H7 (cell line): Measurements from ENCODE around the gene RGS16. TPM values are rescaled to one million over a fixed set of nuclear protein-coding genes. Genes with fewer than 3 reads are reported as not detected.

Experiments
- DNase-seq: peaks from one replicate; pipeline ENCODE4 v3.0.0; 2012
- H3K27me3 ChIP-seq: 2 replicates; pipeline ENCODE4 v1.6.0; 2011; ENCODE audit warnings: mild to moderate bottlenecking, low read length; ENCODE audit not compliant: control insufficient read depth, insufficient read depth
- H3K36me3 ChIP-seq: replicated peaks from 2 replicates; pipeline ENCODE4 v1.5.1; 2011; ENCODE audit warnings: low read length; ENCODE audit not compliant: control insufficient read depth, insufficient read depth
- H3K4me3 ChIP-seq: 2 replicates; pipeline ENCODE4 v1.5.1; 2011; ENCODE audit warnings: low read depth, mild to moderate bottlenecking, control low read depth, low read length, moderate library complexity; ENCODE audit not compliant: insufficient read depth
- total RNA-seq: library from RNA; depleted of rRNA; stranded (reverse); fragments of >200 nt; shearing (Covaris generic); gene quantifications from 2 replicates; pipeline ENCODE4 v1.2.3, GENCODE V29; 2014

Gene RGS16
- total RNA-seq, 1 experiment from 2014 or later = 29.1 TPM

DNA sequence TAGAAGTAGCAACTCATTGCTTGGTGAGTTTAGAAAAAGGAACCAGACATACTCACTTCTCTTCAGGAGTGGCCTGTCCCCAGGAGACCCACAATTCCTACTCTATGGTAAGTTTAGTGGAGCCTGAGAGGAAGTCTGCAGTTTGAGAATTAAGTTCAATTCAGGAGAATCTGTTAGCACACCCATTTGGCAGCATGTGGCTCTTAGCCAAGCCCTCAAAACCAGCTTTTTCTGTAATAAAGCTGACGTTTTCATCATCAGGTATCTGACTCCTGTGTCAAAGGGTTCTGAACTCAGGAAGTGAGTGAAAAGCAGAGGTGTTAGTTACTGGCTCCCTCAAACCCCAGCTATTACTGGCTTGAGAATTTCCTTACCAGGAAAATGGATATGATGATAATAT lies 20.4 kb upstream of the RGS16 start:
- DNase-seq = no peak
- H3K27me3 ChIP-seq = no peaks in the 10 kb centered on the region

DNA sequence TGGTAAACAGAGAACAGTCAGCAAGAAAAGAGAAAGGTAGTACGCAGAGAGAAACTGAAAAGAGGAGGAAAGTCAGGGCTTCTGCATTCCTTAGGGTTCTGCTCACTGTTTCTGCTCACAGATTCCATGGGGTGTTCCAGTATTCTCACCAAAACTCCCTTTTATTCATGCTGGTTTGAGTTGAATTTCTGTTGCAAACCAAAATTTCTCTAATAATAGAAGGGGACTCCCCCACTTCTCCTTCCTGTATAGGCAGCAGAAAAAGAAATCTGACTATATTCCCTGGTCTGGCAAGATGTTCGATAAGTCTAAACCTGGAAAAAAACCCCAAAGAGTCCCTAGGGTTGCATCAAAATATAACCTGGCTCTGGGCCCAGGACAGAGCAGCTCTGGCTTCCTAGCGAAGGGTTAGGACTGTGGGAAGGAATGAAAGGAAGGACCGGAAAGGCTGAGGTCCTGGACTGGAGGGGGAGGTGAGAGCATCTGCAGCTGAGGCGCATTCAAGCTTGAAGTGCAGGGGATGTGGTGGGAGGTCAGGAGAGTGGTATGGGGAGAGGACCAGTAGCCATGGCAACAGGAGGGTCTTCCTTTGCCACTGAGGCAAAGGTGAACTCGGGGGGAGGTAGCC lies 18.8 kb upstream of the RGS16 start:
- no peaks in the 10 kb centered on the region for H3K27me3 ChIP-seq
- DNase-seq = no peak
- no peak overlapping the region for H3K4me3 ChIP-seq
- no peaks in the 10 kb centered on the region for H3K36me3 ChIP-seq

More for the DNA sequence above, 20.4 kb upstream of the RGS16 start:
- Histone ChIP-seq H3K4me3 (no peak overlapping the region), H3K36me3 (no peaks in the 10 kb centered on the region)

DNA sequence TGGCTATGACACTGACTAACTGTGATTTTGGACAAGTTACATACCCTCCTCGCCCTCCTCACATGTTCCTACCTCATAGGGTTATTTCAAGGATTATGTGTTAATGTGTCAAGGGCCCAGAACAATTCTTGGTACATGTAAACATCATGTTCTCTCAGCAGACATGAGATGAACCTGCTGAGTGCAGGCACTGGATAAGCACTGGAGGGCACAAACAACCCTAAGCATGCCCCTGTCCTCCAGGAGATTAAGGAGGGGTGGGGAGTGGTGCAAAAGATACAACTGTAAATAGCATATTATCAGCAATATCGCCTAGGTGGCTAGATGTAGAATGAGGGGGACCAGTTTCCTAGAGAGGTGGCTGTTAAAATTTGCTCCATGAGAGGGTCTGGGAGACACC lies 17.7 kb upstream of the RGS16 start:
- no peaks in the 10 kb centered on the region for H3K36me3 ChIP-seq
- H3K4me3 ChIP-seq = no peak overlapping the region
- peaks cover 3% of the 10 kb centered on the region for H3K27me3 ChIP-seq
- no peak for DNase-seq

DNA sequence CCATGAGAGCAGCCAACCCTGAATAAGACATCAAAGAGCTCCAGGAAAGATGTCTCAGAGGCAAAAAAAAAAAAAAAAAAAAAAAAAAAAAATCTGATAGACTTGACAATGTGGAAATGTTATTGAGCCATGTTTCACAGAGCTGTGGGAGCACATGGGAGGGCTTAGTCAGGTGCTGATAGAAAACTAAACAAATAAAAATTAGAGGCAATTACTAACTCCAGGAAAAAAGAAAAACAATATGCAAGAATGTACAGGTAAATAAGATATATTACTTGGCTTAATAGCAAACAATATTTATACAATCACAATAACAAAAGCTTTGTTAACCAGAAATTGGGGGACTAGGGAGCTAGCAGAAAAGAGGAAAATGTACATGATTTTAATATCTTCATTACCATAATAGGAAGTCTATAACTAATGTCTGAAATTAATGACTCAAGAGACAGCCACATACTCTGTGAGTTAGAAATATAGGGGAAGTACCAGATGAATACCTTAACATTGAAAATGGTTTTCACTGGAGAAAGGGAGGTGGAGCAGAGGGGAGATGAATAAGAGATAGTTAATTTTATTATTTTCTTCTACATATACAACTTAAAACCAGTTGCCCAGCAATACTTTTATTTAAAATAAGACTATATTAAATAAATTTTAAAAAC lies 16.9 kb upstream of the RGS16 start:
- Histone ChIP-seq H3K36me3 (no peaks in the 10 kb centered on the region), H3K4me3 (no peak overlapping the region), H3K27me3 (peaks cover 3% of the 10 kb centered on the region)
- DNase-seq = no peak

DNA sequence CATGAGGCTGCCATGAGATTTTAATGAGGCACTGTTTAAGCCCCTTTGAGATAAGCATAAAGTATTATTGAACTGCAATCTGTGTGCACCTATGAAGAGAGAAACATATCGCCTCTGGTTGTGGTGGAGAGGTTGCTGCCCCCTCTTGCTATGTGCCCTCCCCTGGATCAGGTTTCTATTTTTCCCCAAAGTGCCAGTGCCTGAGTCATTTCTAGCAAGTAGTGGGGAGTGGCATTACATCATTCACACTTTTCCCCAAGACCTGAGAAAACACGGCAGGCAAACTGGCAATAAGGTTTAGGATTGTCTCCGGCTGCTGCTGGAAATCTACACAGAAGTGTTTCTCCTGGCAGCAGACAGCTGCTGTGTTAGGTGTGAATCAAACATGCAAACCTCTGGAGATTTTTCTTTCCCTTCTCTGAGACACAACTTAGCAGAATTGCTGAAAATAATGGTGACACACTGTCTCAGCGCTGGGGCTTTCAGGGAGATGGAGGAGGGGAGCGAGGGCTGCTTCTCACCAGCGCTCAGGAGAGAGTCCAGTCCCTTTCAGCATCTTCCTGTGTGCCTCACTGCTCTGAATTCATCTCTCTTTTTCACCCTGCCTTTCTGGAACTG lies 13.7 kb upstream of the RGS16 start:
- DNase-seq = peak; percentile 7
- Histone ChIP-seq H3K36me3 (no peaks in the 10 kb centered on the region), H3K27me3 (peaks cover 16% of the 10 kb centered on the region), H3K4me3 (no peak overlapping the region)

DNA sequence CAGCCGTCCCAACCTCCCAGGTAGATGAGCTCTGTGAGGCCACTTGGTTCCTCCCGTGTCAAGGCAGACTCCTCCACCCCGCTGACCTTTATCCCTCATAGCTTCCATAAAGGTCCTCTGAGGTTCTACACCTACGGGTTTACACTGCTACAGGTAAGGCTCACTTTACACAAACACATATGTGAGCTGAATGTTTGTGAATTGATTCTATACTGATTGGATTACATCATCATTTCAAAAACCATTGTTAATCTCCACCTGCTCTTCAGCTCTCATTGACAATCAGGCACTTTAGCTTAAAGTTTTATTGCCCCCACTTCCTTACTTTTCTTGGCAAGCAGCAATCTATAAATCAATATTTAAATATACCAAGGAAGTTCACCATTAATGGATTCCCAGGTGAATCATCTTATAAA lies 12.8 kb upstream of the RGS16 start:
- H3K4me3 ChIP-seq = no peak overlapping the region
- DNase-seq = no peak
- no peaks in the 10 kb centered on the region for H3K36me3 ChIP-seq
- peaks cover 21% of the 10 kb centered on the region for H3K27me3 ChIP-seq

DNA sequence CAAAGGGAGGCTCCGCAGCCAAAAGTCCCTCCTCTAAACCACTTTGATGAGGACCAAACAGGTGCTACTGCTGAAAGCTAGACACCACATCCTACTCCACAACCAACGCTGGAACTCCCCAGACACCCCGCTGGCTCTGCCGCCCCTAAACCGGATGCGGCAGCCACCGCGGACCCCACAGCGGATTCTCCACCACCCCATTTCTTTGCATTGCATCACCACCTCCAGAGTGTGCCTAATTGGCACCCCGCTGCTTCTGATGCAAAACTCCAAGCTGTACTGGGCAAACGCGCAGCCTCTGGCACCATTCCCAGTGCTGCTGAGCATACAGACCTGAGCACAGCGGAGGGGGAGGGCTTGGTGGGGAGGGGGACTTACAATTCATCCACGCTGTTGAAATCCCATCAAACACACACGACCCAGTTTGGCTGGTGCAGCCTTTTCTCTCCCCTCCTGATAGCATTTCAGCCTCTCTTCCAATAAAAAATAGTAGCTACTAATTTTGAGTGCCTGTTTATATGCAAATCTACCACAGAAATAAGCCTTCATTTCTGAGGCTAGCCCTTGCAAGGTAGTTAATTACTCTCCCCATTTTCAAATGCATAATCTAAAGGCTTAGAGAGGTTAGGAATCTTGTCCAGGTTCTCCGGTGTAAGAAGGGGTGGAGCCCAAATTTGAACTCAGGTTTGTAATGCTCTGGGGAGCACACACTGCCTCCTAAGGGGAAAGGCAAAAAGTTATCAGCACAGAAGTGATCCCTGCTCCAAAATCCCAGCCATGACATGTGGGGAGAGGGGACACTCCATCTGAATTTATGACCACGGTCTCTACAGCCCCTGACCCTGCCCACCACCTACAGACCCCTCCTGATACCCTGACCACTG lies 12.2 kb upstream of the RGS16 start:
- Histone ChIP-seq H3K4me3 (peak overlapping the region; percentile 14; the same call in 1 of the 2 replicates), H3K36me3 (no peaks in the 10 kb centered on the region), H3K27me3 (peaks cover 22% of the 10 kb centered on the region)
- DNase-seq = peak; percentile 71

DNA sequence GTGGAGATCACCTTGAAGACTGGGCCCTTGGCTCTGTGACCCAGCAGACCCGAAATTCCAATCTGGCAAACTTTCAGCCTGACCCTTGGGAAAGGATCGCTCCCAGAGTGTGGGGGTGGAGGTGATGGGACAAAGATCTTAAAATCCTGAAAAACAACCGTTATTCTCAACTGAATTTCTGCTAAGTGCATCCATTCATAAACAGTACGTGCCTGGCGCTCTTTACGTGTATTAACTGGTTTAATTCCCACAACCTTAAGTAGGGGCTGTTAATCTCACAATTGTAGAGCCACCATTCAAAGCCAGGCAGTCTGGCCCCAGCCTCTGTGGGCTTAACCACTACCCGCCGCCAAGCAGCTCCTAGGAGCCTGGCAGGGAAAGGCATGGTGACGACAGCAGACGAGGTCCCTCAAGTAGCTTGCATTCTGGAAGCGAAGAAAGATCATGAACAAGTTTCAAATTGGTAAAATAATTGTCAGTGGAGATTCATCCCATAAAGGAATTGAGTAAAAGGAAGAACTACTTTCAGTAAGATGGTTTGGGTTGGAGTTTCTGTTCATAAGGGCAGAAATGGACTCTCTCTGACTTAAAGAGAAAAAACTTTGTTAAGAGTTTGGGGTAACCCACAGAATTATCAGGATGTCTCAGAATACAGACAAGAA lies 11.4 kb upstream of the RGS16 start:
- no peaks in the 10 kb centered on the region for H3K36me3 ChIP-seq
- H3K27me3 ChIP-seq = peaks cover 29% of the 10 kb centered on the region
- H3K4me3 ChIP-seq = peak overlapping the region; percentile 53
- DNase-seq = peak; percentile 68

DNA sequence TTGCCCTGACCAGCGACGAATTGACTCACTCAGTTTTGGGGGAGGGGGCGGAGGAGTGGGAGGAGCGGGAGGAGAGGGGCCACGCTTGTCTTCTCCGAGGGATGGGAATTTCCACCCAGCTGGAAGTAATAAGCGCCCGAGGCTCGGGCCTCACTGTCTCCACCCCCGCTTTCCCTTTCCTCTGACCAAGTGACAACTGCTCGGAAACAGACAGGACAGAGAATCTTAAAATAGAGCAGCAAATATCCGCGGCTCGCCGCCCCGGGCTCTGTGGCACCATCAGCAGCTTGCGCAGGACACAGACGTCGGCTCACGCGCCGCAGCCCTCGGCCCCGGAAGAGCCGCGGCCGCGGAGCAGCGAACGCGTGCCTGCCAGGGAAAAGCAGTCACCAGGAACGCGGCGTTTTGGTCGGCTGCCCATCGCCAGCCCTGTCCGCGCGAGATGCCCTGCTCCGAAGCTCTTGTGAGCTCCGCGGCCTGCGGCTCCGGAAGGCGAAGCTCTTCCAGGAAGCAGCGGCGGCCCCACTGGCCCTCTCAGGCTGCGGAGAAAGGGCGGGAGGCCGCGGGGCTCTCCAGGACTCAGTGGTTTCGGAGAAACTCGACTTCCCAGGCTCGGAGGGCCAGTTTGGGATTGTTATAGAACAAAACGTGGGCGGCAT lies 10.7 kb upstream of the RGS16 start:
- H3K27me3 ChIP-seq = peaks cover 30% of the 10 kb centered on the region
- H3K4me3 ChIP-seq = peak overlapping the region; percentile 53
- no peaks in the 10 kb centered on the region for H3K36me3 ChIP-seq
- peak; percentile 82 for DNase-seq

DNA sequence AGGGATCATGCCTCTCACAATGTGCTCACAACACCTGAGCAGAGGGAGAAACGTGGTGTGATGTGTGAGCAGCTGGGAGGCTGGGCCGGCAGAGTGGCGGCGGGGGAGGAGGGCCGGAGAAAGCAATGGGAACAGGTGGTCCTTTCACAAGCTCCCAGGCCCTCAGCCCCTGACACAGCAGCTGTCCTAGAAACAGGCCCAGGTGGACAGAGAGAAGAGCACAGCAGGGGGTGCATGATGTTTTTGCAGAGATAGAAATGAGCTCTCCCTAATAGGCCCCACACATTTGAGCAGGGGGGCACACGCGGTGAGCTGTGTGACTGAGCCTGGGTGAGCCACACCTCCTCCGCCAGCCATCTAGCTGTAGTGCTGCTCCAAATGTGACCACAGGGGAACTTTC lies 7.6 kb upstream of the RGS16 start:
- no peak overlapping the region for H3K4me3 ChIP-seq
- DNase-seq = peak; percentile 73
- H3K36me3 ChIP-seq = no peaks in the 10 kb centered on the region
- H3K27me3 ChIP-seq = peaks cover 29% of the 10 kb centered on the region

DNA sequence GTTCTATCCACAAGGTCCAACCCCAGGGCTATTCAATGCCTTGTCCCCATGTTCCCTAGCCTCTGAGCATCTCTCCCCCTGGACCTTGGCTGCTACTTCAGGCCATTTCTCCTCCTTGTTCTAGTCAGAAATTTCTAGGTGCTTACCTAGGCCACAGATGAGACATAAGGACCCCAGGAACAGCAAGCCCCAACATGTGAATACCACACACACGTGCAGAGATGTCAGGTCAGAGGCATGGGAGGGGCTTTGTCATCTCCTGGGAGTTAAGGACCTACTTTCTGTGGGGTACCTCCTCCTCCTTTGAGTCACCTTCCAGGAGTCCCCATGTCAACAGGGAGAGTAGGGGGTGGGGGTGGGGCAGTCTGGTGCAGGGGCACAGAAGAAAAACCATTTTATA lies 7.1 kb upstream of the RGS16 start:
- Histone ChIP-seq H3K27me3 (peaks cover 29% of the 10 kb centered on the region), H3K4me3 (no peak overlapping the region), H3K36me3 (no peaks in the 10 kb centered on the region)
- DNase-seq = no peak

DNA sequence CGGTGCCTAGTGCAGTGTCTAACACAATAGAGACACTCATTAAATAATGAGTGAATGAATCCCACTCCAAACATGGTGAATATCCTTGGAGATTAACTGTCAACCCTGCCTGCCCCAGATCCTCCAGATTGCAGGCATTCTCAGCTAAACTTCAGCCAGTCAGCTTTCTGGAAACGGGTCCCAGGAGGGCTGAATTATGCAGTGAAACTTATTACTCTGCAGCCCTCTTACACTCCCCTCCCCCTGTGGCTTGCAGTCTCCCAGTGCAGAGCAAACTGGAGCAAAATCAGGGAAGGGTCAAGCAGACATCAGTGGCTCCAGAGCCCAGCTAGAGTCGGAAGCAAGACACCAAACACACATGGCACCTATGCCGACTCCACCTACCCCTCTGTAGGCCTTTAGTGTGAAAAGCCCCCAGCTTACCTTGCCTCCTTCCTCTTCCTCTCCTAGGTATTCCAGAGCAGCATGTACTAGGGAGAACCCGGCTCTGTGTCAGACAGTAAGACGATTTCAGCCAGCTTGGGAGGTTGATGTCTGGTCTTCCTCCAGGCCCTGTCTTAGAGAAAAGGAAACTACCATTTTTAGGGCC lies 6.5 kb upstream of the RGS16 start:
- no peaks in the 10 kb centered on the region for H3K36me3 ChIP-seq
- H3K27me3 ChIP-seq = peaks cover 29% of the 10 kb centered on the region
- H3K4me3 ChIP-seq = no peak overlapping the region
- no peak for DNase-seq

DNA sequence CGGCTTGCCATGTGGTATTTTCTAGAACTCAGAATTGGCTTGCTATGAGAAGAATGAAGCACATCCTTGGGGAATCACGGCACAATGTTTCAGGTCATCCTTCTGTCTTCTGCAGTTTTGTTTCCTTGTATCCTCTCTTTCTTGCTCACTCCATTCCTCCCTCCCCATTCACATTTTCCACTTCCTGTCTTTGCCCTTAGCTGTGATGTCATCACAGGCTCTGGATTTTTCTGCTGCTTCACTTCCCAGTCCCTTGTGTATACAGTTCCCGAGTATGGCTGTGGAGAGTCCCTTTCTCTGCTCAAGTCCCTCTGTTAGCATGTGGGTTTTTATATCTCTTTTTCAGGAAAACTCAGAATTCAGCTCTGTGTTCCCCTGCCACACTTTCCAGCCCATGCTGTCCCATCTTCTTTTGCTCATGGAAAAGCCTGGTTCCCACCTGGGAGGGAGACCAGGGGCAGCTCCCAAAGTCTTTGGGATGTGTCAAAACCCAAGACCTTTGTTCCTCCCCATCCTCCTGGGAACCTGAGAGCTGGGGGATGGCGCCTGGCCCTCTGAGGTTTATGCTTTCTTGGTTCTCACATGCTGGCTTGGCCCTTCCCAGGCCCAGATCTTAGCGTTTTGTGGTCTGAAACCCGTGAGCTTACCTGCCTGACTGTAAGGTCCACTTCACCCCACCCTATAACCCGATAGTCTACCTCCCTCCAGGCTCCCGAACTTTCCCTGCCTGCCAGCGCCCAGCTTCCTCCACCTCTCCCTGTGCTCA lies 4.8 kb upstream of the RGS16 start:
- DNase-seq = no peak
- Histone ChIP-seq H3K4me3 (no peak overlapping the region), H3K36me3 (no peaks in the 10 kb centered on the region), H3K27me3 (peaks cover 37% of the 10 kb centered on the region)
